HS-5 (cell line): Measurements from ENCODE around the gene NT5C3A.
"Not testable (repeated sequence)": the region's sequence is repeated elsewhere in the genome, so short reads cannot be mapped to it uniquely, and the experiment has no call there.

Source experiments
- DNase-seq: peaks from one replicate; pipeline ENCODE4 v3.0.0-alpha.2; 2012; ENCODE audit warnings: low read depth

Gene NT5C3A

DNA sequence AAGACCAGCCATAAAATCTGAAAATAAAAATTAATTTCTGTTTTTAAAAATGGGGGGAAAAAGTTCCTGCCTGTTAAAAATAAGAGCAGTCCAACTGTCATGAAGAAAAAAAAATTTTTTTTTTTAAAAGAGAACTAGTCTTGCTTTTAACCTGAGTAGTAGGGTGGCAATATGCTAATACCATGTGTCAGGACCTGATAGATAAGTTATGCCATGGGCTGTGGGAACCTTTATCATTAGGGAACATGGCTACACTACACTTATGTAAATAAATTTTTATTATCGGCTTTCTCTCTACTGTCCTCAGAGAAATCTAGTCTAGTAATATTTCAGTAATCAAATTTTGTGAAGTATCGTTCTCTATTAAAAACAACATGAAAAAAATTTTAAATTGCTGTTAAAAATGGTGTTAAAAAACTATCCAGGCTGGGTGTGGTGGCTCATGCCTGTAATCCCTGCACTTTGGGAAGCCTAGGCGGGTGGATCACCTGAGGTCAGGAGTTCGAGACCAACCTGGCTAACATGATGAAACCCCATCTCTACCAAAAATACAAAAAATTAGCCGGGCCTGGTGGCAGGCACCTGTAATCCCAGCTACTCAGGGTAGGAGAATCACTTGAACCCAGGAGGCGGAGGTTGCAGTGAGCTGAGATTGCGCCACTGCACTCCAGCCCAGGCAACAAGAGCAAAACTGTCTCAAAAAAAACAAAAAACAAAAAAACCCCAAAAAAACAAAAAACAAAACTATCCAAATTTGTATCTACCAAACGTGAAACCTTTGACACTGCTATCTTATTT lies 20.7 kb downstream of the NT5C3A start:
- DNase-seq = no peak

- DNase-seq = no peak
Observed at GRCh38 chr7:33040803-33041516, 21.6 kb downstream of the NT5C3A start.

DNA sequence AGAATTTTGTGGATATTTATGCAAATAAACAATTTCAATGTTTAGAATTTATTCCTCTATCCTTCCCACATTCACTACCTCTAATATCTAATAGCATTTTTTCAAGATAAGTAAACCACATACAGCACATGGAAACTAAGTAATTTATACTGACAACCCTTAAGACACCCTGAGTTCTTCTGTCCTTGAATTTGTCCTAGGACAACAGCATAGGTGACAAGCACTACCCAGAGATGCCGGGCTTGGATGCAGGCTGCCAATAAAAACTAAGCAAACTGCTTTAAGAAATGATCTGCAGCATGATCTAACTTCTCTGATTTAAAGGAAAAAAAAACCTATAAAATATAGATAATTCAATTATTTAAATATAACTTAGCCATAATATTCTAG lies 22.7 kb downstream of the NT5C3A start:
- no peak for DNase-seq

DNA sequence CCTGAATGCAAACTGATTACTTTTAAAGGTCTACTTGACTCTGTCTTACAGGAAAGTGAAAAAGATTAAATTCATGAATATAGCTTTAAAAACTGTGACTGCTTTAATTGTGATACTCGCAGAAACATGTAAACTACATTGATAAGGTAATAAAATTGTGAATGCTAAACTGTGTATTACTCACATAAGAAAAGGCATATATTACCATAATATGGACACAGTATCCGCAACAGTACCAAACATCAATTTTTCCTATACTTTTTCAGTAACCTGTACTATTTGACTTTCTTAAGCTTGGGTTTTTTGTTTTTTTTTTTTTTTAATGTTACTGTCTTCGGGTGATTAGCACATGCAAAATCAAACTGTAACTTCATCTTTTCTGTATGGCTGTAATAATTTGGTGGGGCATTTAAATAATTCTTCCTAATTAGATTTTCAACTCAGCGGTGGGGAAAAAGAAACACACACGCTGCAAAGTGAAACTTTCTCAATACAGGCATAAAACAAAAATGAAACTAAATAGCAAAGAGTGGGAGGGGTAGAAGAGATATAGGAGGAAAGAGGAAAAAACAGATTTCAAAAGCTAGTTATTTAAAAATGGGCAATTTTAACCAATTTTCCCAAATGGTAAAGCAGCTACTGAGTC lies 23.2 kb downstream of the NT5C3A start:
- no peak for DNase-seq

DNA sequence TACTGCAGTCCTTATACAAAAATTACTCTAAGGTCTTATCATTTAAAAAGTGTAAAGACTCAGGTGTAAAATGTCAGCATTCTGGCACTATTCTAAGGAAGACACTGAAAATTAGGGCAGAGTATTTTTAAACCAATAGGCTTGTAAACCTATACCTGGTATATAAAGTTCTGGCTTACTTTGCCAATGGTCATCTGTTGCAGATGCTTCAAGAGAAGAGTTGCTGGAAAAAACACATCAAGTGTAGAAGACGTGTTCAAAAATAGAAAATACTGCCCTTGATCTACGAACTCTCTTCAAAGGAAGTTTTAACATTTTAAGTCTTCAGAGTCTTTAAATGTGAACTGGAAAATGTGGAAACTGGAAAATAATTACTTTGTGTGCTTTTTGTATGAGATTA lies 23.9 kb downstream of the NT5C3A start:
- no peak for DNase-seq

- DNase-seq = no peak
Observed at GRCh38 chr7:33035776-33036175, 26.8 kb downstream of the NT5C3A start.

GRCh38 chr7:33024189-33024757 lies 38.3 kb downstream of the NT5C3A start:
- DNase-seq = no peak

DNA sequence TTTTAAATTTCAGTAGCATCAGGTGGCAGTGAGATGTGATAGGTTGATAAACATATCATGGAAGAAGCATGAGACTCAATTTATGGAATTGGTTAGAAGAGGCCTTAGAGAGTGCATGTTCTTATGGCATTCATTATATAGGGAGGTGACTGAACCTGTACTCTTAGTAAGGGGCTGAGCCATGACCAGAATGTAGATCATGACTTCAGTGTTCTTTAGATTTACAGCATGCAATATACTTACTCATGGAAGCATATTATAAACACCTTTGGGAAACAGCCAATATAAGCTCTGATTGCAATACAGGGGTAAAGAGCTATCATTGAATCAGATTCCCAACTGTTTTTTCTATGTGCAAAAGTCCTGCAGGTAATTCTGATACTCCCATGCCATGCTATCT lies 50.2 kb downstream of the NT5C3A start:
- no peak for DNase-seq

- no peak for DNase-seq
Observed at GRCh38 chr7:33009734-33010133, 52.8 kb downstream of the NT5C3A start.

- DNase-seq = not testable (repeated sequence)
Observed at GRCh38 chr7:33005690-33006089, 56.9 kb downstream of the NT5C3A start.

GRCh38 chr7:33005193-33005592 lies 57.4 kb downstream of the NT5C3A start:
- DNase-seq = not testable (repeated sequence)

GRCh38 chr7:33004104-33004616 lies 58.4 kb downstream of the NT5C3A start:
- not testable (repeated sequence) for DNase-seq

GRCh38 chr7:33003111-33003510 lies 59.5 kb downstream of the NT5C3A start:
- DNase-seq = not testable (repeated sequence)

GRCh38 chr7:32999380-32999779 lies 63.2 kb downstream of the NT5C3A start:
- DNase-seq = not testable (repeated sequence)

DNA sequence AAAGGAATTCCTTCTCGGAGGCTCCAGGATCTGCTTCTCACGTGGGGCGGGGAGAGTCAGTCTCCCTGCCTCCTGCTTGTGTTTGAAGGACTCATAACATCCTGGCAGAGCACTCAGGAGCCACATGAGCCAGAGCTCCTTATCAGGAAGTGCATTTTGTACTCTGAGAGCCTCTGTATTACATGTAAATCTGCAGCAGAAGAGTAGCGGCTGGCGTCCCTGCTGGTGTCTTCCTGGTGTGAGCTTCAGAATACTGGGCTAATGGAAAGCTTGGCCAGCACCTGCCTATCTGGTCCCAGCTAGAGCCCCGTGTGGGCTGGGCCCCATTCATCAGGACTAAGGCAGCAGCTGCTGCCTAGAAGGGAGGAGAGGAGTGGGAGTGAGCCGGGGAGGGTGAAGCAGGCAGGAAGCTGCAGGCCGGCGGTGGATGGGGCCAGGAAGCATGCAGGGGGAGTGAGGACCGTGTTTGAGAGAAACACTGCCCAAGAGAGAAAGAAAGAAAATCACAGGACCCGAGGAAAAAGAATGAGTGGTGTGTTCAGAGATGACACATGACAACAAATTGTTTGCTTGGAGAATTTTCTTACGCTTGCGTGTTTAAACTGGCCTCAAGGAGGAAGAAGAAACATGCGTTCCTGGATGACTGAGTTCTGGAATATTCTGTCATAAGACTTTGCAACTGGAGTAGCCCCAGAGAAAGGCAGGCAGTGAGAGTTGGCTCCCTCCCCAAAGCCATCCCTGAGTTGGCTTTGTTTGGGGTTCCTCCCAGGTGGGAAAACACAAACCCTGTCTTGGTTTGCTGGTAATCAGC lies 64.0 kb downstream of the NT5C3A start:
- DNase-seq = not testable (repeated sequence)

DNA sequence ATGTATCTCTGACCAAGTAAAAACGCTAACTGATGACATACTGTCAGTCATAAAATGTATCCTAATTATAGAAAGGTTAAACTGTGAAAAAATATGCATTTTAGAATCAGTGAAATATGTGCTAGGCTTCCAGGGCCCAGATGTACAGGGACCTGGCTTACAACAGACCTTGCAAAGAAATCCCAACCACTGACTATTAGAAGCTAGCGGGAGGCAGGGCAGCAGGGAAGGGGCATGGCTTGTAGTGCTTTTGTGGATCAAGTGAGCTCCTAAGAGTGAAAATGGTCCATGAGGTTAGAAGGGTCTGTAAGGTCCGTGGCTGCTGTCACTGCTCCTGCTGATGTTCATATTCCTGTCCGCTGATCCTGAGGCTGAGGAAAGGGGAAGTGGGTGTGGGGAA lies 64.6 kb downstream of the NT5C3A start:
- not testable (repeated sequence) for DNase-seq

DNA sequence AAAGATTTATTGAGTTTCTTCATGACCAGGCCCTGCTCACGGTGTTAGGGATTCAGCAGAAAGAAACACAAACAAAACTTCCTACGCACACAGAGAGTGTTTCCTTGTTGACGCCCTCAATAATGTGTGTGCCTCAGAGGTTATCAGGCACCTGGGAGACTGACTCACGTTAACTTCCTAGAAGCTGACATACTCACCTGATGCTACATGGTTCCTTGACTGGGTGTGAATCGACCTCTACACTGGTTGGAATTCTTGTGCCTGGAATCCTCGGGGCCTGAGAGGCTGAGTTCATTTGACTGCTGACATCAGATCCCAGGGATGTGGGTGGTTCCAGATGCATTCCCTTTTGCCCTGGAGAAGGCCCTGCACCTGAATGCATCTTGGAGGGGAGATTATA lies 69.8 kb downstream of the NT5C3A start:
- DNase-seq = not testable (repeated sequence)

DNA sequence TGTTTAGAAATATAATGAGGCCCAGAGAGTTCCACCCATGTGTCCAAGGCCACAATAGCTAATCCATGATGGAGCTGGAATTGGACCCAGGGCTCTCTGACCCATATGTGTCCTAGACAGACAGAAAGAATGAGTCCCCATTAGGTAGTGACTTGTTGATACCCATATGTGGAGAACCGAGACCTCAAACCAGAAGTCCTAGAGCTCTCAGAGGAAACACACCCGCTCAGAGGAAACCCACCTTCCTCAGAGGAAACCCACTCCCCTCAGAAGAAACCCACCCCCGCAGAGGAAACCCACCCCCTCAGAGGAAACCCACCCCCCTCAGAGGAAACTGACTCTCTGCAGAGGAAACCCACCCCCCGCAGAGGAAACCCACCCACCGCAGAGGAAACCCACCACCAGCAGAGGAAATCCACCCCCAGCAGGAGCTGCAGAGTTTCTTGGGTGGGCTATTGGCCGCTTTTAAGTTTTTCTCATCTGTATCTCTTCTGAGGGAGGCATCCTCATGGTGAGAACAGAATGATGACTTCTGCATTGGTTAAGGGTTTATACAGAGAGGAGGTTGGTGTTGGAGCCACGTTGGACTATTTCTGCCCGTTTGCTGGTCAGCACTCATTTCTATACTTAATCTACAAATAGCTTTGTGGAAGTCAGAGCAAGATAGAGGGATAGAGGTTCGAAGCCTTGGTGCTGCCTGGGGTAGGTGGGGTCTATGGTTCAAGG lies 70.4 kb downstream of the NT5C3A start:
- DNase-seq = not testable (repeated sequence)

- DNase-seq = peak; percentile 19
Observed at GRCh38 chr7:32991068-32991585, 71.4 kb downstream of the NT5C3A start.

DNA sequence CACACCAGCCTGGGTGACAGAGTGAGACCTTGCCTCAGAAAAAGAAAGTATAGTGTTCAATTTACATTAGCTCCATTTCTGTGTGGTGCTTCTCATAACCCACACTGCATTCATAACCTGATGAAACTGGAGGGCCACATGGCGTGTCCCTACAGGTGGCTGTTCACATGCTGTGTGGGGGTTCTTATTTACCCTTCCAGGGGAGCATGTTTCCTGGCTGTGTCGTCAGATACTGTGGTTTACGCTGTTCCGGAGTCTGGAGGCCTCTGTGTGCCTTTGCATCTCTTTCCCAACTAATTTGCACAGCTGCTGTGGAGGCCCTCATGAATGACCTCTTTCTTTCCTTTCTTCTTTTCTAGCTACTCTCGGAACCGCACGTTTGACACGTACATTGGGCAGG lies 74.4 kb downstream of the NT5C3A start:
- DNase-seq = not testable (repeated sequence)

DNA sequence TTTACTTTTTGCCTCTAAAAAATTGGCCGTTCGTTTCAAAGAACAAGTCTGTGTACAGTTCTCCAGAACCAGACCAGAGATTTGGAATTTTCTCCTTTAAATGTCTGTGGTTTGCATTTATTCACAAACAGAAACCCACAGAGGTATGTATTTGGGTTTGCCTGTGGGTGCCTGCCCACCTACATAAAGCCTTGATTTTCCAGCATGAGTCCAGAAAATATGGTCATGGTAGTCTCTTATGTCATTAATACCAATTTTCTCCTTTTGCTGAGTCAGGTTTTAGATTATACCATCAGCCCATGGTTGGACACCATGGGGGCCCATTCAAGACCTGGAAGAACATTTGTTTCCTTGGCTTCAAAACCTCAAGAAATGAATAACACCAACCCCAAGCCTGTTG lies 82.7 kb downstream of the NT5C3A start:
- DNase-seq = not testable (repeated sequence)
